Panc1 (cell line): ENCODE data around the gene ZNF474.

Source experiments
- POLR2AphosphoS5 ChIP-seq: IDR thresholded peaks from 2 replicates; pipeline ENCODE4 v1.6.1; 2012; ENCODE audit warnings: mild to moderate bottlenecking, low read depth, low read length, moderate library complexity
- SIN3A ChIP-seq: IDR thresholded peaks from 2 replicates; pipeline ENCODE4 v1.6.1; 2012; ENCODE audit warnings: low read depth, mild to moderate bottlenecking, low read length, moderate library complexity, borderline replicate concordance; ENCODE audit not compliant: insufficient read depth
- TF ChIP-seq, protein P1 (sequence below): fragments of 450-650 bp; IDR thresholded peaks from 2 replicates; pipeline ENCODE4 v1.5.1; 2017; ENCODE audit warnings: mild to moderate bottlenecking
- TF ChIP-seq, protein P2 (sequence below), 2 experiments: IDR thresholded peaks; 2 replicates each; pipeline ENCODE4 v1.6.1; 2011 to 2012; ENCODE audit warnings: low read depth in 2 of 2, control low read depth in 1 of 2, low read length in 1 of 2, mild to moderate bottlenecking in 1 of 2, moderate library complexity in 1 of 2; ENCODE audit not compliant: insufficient read depth in 1 of 2

DNA sequence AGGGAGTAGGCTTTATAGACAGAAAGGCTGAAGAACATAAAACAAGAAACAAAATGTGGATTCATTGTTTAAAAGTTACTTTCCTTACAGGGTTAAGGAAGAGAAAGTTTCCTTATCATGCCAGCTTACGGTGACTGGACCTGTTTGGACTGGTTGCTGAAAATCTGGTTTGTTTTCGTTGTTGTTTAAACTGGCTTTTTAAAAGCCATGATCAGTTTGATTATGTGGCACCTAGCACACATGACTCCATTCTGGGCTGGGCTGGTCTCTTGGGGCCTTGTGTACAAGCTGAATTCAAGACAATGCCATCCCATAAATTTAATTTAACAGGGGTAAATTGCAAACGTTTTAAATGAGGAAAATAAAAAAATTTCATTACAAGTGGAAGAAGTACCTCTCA is 18.4 kb upstream of the ZNF474 start:
- TF ChIP-seq, protein P1, sequence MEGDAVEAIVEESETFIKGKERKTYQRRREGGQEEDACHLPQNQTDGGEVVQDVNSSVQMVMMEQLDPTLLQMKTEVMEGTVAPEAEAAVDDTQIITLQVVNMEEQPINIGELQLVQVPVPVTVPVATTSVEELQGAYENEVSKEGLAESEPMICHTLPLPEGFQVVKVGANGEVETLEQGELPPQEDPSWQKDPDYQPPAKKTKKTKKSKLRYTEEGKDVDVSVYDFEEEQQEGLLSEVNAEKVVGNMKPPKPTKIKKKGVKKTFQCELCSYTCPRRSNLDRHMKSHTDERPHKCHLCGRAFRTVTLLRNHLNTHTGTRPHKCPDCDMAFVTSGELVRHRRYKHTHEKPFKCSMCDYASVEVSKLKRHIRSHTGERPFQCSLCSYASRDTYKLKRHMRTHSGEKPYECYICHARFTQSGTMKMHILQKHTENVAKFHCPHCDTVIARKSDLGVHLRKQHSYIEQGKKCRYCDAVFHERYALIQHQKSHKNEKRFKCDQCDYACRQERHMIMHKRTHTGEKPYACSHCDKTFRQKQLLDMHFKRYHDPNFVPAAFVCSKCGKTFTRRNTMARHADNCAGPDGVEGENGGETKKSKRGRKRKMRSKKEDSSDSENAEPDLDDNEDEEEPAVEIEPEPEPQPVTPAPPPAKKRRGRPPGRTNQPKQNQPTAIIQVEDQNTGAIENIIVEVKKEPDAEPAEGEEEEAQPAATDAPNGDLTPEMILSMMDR = no peak
- TF ChIP-seq SIN3A = no peak
- no peak for TF ChIP-seq POLR2AphosphoS5
- TF ChIP-seq, protein P2, sequence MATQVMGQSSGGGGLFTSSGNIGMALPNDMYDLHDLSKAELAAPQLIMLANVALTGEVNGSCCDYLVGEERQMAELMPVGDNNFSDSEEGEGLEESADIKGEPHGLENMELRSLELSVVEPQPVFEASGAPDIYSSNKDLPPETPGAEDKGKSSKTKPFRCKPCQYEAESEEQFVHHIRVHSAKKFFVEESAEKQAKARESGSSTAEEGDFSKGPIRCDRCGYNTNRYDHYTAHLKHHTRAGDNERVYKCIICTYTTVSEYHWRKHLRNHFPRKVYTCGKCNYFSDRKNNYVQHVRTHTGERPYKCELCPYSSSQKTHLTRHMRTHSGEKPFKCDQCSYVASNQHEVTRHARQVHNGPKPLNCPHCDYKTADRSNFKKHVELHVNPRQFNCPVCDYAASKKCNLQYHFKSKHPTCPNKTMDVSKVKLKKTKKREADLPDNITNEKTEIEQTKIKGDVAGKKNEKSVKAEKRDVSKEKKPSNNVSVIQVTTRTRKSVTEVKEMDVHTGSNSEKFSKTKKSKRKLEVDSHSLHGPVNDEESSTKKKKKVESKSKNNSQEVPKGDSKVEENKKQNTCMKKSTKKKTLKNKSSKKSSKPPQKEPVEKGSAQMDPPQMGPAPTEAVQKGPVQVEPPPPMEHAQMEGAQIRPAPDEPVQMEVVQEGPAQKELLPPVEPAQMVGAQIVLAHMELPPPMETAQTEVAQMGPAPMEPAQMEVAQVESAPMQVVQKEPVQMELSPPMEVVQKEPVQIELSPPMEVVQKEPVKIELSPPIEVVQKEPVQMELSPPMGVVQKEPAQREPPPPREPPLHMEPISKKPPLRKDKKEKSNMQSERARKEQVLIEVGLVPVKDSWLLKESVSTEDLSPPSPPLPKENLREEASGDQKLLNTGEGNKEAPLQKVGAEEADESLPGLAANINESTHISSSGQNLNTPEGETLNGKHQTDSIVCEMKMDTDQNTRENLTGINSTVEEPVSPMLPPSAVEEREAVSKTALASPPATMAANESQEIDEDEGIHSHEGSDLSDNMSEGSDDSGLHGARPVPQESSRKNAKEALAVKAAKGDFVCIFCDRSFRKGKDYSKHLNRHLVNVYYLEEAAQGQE (IDR thresholded peaks at IDR 0.05; ENCODE audit: insufficient read depth in 1 of 2, low read depth in 2 of 2, low read length in 1 of 2) = no peak
